Thyroid gland (tissue), 4 donors: Measurements from ENCODE around the gene UMODL1.

Source experiments
- POLR2A ChIP-seq, 2 donors: fragments of 450-650 bp; IDR thresholded peaks; one replicate each; pipeline ENCODE4 v1.6.1; 2017; ENCODE audit warnings: antibody characterized with exemption in 2 of 2, mild to moderate bottlenecking in 2 of 2, moderate library complexity in 1 of 2
- TF ChIP-seq, protein P1 (sequence below), 6 experiments: fragments of 200-600 bp in 3 of 6; fragments of 450-650 bp in 3 of 6; sonication (generic) in 3 of 6; IDR thresholded peaks; one replicate each; pipeline ENCODE4 v1.5.1; 2016 to 2019; ENCODE audit warnings: antibody characterized with exemption in 6 of 6, mild to moderate bottlenecking in 2 of 6, inconsistent platforms in 1 of 6, moderate library complexity in 1 of 6

DNA sequence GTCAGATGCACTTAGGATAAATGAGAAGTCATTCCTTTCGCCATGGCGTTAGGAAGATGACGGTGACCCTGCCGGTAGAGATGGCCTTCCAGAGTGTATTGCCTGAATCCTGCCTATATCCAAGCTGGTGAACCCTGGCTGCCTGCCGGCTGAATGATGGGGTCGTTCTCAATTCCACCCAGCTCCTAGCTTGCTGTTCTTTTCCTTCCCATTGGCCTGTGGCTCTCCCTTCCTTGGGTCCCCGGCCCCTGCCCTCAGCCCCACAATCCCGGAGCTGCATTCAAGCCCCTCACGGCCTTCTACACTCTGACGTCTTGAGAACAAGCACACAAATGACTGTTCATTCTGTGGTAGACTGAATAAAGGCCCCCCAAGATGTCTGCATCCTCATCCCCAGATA is 32.7 kb upstream of the UMODL1 start:
- TF ChIP-seq, protein P1, sequence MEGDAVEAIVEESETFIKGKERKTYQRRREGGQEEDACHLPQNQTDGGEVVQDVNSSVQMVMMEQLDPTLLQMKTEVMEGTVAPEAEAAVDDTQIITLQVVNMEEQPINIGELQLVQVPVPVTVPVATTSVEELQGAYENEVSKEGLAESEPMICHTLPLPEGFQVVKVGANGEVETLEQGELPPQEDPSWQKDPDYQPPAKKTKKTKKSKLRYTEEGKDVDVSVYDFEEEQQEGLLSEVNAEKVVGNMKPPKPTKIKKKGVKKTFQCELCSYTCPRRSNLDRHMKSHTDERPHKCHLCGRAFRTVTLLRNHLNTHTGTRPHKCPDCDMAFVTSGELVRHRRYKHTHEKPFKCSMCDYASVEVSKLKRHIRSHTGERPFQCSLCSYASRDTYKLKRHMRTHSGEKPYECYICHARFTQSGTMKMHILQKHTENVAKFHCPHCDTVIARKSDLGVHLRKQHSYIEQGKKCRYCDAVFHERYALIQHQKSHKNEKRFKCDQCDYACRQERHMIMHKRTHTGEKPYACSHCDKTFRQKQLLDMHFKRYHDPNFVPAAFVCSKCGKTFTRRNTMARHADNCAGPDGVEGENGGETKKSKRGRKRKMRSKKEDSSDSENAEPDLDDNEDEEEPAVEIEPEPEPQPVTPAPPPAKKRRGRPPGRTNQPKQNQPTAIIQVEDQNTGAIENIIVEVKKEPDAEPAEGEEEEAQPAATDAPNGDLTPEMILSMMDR (IDR thresholded peaks at IDR 0.05): no peak
- TF ChIP-seq POLR2A (IDR thresholded peaks at IDR 0.05): no peak
